GM19372 (cell line): Measurements from ENCODE around the gene PCBP3.

Experiments
- ATAC-seq: cut with Tn5 transposase; IDR thresholded peaks from one replicate; pipeline ENCODE4 v1.9.1; 2021; ENCODE audit warnings: mild to moderate bottlenecking, low read depth, moderate library complexity; ENCODE audit not compliant: unreplicated experiment

The PCBP3 gene

DNA sequence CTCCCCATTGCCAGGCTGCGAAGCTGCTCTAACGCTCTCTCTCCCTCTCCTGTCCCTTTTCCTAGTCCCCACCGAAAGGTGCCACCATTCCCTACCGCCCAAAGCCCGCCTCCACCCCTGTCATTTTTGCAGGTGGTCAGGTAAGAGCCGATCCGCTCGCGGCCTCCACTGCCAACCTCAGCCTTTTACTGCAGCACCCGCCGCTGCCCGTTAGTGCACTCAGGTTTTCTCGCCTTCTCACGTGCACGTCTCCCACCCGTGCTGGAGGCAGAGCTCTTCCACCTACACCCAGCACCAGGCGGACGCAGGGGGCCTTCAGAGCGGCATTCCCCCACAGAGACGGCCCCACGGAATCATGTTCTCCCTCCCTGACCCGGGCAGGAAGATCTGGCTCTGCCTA lies 270.4 kb downstream of the PCBP3 start:
- no peak for ATAC-seq

DNA sequence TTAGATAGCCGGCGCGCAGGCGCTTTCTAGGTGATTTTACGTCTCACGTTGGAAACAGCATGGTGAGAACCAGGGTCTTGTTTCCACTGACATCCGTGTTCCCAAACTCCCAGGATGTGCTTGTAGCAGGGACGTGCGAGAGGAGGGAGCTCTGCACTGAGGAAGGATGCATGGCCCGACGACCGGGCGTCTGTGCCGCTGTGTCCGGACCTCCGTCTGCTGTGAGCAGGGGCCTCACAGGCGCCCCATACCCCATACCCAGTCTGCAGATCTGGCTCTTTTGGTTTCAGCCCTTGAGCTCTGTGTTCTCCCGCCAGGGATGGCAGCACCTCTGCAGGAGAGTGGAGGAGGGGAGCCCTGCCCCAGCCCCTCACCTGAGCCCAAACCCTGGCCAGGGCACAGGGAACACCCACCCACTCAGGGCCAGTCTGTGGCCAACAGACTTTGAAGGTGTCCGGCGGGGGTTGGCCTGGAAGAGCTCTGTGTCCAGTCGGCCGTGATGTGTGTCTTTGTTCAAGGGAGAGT lies 270.9 kb downstream of the PCBP3 start:
- no peak for ATAC-seq

DNA sequence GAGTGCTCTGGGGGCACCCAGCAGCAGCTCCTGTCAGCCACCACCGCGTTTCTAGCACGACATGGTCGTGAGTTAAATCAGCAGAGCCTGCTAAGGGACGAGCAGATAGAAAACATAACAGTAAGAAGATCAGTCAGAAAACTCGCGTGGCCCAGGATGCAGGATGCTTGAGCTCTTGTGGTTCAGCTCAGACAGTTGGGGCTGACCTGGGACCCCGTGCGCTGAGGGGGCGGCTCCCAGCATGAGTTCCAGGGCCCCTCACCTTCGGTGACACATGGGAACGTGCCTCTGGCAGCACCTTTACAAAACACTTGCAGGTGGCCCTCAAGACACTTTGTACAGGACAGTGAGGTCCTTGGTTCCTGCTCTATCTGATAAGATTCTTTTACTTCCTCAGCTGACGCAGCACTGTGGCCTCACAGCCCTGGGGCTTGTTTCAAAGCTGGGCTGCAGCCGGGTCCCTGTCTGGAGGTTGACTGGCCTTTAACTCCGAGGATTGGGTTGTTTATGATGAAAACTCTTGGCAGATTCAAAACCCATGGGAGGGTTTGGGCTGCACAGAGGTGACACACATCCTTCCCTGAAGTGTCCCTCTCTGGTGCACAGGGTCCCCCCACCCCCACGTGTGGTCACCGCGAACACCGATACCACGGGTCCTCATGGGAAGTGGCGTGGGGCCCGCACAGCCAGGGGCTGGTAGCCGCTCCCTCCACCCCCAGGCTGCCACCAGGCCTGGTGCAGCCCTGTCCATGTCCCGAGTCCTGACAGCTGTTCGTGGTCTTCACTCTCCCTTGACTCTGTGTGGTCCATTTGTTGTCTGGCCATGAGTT lies 272.7 kb downstream of the PCBP3 start:
- ATAC-seq: no peak

DNA sequence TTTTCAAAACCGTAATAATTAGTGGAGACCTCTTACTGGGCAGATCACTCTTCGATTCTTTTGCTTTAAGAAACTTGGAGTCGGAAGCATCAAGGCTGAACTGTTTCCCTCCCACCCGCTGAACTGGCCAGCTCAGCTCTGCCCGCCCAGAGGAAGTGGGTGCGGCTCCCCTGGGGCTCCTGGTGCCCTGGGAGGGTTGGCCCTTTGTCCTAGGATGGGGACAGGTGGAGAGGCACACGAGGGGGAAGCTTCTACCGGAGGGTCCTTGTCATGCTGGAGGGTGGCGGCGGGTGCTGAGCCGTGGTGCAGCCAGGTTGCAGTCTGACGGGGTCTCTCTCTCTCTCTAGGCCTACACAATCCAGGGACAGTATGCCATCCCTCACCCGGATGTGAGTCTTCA lies 273.7 kb downstream of the PCBP3 start:
- no peak for ATAC-seq

DNA sequence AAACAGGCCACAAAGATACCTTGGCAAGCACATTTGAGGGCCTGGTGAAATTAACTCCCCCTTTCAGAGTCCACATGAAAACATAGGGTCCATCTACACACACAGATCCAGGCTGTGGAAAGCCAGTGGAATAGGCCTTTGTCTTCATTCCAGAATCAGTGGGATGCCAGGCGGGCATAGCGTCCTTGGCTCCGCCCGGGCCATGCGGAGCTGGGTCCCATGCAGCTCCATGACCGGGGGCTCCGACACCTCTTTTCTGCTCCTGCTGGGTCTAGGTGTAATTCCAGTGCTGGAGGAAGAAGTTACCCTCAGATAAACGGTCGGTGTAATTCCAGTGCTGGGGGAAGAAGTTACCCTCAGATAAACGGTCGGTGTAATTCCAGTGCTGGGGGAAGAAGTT lies 274.5 kb downstream of the PCBP3 start:
- ATAC-seq: no peak

DNA sequence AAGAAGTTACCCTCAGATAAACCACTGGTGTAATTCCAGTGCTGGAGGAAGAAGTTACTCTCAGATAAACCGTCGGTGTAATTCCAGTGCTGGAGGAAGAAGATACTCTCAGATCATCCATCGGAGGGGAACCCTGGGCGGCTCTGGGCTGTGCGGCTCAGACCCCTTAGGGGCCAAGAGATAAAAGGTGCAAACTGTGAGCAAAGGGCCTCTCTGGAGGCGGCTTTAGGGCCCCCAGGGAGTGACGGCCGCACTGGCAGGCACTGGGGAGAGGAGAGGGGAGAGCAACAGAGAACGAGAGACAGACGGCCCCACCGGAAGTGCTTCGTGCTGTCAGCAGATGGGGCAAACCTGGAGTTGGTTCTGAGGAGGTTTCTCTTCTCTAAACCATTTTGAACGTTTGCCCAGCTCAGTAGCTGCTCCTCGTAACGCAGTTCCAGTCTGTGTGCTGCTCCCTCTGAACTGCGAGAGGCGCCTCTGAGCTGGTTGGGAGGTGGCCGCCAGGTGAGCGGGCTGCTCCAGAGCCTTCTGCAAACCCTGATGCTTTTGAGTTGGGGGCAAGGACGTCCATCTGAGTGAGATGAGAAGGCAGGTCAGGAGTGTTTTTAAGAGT lies 275.4 kb downstream of the PCBP3 start:
- ATAC-seq: no peak

DNA sequence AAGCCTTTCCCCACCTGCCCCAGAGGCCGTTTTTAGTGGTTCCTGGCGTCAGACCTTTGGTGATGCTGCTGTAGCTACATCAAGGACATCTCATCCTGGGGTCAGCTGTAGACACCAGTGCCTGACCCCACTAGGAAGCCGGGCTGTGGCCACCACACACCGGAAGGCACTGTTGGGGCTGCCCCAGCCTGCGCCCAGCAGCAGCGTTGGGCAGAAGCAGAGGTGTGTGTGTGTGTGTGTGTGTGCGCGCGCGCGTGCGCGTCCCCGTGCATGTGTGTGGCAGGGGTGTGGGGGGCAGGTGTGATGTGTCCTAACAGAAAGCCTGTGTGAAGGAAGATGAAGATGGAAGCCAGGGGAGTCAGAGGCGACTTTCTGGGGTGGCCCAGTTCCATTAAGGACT lies 276.1 kb downstream of the PCBP3 start:
- ATAC-seq: no peak

DNA sequence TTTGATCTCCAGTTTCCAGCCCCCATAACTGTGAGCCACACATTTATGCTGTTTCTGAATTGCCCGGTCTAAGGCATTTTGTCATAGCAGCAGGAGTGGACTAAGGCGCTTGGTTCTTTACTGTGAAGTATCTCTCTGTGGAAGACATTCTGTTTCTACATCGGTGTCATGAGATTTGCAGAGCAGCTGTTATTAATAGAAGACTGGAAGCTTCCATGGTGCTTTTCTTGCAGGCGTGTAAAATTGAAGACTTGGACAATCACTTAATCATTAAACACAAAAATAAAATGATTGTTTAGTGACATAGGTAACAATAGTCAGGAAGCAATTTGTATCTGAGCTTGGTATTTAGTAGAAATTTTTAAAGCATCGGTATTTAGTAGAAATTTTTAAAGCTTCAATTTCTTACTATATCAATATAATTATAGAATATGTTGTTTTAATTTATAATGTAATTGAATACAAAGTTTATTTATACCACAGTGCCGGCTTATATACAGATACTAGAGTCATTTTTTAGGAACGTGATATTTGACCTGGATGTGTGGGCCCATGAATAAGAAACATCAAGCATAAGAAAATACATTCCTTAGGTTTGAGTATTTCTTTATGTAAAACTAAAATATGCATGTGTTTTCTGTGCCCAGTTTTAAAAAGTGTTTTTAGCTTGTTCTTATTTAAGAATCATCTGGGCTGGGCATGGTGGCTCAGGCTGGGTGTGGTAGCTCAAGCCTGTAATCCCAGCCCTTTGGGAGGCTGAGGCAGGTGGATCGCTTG lies 277.5 kb downstream of the PCBP3 start:
- ATAC-seq: no peak

DNA sequence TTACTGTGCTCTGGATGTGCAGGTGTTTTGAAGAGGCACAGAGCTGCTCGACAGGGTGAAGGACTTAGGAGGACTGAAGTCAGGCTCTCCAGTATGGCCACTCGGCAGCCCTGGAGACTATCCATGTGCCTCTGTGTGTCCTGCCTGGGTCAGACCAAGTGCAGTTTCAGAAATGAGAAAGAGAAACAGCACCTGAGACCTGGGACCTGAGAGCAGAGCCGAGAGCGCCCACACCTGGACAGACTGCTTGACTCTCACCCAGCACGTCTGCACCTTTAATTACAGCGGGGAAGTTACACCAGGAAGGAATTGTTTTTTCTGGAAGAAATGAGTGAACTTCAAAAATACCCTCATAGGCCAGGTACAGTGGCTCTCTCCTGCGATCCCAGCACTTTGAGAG lies 278.4 kb downstream of the PCBP3 start:
- no peak for ATAC-seq

DNA sequence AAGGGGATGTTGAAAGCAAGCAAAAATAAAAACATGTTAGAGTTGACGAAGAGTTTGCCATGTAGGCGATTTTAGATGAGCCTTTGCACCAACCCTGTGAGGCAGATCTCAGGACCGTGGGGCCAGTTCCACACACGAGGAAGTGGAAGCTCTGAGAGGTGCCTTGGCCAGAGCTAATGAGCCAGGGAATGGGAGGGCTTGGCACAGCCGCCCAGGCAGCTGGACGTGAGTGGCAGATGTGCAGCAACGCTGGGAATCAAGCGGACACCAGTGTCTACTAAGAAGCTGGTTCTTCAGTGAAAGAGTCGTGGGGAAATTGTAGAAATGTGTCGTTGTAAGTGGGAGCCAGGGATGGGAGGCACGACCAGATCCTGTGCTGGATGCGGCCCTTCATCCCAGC lies 279.1 kb downstream of the PCBP3 start:
- ATAC-seq: no peak

DNA sequence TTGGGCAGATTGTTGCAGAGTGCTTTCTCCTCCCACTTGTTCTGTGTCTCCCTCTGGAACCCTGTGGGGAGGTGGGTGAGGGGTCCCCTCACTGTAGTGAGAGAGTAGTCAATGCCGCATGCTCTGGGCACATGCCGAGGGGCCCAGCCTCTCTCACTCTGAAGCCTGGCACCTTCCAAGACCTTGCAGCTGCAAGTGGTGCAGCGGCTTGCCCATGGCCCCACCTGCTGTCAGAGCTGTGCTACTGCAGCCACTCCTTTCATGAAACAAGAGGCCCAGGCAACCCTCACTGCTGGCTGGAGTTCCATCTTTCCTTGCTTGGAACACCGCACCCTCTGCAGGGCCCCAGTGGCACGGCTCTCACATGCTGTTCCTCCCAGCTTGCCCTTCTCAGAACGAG lies 279.6 kb downstream of the PCBP3 start:
- ATAC-seq: no peak

DNA sequence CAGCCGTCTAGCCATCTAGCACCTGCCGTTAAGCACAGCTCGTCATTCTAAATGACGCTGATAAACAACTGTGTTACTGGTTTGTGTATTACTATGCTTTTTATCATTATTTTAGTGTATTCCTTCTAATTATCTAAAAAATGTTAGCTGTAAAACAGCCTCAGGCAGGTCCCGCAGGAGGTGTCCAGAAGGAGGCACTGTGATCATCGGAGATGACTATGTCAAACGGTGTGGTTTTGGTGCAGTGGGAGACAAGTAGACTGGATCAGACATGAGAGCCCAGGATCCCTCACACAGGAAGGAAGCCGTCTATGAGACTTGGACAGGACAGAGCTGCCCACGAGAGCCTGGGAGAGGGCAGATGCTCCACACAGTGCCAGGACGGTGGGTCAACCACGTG lies 282.8 kb downstream of the PCBP3 start:
- ATAC-seq: no peak

DNA sequence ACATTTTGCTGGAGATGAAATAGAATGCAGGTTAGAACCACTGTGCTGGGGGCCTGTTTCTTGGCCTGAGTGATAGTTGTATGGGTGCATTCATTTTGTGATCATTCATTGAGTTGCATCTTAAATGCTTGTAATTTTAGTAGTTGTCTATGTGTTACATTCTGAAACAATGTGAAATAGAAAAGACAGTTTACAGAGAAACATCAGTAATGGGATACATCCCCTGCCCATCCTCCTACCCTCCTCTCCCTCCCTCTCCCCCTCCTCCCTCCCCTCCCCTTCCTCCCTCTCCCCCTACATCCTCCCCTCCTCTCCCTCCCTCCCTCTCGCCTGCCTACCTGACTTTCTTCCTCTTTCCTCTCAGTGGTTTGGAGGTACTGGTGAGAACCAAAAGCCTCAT lies 283.5 kb downstream of the PCBP3 start:
- no peak for ATAC-seq

DNA sequence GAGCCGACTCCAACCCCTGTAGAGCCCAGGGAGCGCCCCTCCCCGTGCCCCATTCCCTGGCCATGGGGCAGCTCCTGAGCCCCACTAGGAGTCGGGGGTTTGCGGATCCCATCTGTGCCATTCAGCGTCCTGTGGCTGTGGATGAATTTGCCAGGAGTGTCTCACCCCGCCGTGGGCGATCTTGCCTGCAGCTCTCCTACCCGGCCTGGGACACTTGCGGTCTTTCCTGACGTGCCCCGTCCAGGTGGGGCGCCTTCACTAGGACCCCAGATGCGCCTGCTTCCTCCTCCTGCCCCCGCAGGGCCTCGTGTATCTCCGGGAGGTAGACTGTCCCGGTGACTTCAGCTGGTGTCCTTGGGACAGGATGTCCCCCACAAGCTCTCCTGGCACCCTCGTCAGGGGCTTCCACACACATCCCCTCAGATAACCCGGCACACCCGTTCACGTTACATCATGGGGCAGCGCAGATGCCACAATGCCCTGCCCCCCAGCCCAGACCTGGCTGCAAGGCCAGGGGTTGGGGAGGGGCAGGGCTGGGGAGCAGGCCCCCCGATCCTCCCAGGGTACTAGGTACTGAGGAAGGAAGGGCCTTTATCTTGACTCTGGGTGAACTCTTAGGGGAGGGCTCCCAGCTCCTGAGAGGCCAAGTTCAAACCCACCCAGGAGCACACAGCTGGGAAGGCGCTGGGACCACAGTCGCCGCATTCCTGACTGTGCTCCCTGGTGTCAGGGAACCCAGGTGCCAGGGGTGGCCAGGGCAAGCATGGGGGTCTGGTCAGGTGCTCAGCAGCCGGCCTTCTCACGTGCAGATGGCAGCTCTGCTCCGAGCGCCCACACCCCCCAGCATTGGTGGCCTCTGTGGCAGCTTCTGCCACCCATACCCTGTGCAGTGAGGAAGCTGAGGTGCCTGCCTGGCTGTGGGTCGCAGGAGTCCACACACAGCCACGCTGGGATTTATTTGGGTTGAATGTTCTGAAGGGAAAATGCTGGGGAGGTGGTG lies 284.6 kb downstream of the PCBP3 start:
- no peak for ATAC-seq

DNA sequence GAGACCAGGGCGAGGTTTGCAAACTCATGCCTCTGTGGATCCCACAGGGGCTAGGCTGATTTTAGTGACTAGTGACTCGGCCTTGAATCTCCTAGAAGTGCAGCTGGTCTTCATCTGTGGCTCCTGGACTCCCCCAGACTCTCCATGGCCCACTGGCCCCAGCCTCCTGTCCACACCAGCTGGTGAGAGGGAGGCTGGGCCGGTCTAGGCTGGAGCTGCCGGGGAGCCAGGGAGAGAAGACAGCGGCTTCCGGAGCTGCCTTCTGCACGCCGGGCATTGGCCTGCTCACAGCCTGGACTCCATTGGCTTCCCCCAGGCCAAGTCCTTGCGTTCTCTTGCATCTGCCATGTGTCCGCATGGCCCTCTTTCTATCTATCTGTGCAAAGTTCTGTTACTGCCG lies 285.9 kb downstream of the PCBP3 start:
- no peak for ATAC-seq

DNA sequence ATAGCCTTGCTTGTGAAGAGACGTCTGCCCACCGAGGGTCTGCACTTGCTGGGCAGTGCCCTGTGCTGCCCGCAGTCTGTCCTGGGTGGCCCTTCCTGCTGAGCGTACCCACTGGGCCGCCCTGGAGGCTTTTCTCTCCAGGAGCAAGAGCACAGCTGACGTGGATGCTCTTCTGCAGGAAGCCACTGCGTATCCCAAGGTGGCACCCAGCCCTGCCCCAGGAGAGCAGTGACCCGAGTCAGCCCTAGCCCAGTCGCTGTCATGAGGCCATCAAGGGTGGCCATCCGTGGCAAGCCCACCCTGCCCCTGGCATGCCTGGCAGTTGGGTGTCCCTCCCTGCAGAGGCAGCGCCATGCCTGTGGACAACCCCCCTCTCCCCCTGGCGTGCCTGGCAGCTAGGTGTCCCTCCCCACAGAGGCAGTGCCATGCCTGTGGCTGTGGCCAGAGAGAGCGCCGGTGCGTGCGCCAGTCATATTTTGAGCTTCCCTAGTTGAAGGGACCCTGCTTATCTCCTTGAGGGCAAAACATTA lies 286.8 kb downstream of the PCBP3 start:
- no peak for ATAC-seq

DNA sequence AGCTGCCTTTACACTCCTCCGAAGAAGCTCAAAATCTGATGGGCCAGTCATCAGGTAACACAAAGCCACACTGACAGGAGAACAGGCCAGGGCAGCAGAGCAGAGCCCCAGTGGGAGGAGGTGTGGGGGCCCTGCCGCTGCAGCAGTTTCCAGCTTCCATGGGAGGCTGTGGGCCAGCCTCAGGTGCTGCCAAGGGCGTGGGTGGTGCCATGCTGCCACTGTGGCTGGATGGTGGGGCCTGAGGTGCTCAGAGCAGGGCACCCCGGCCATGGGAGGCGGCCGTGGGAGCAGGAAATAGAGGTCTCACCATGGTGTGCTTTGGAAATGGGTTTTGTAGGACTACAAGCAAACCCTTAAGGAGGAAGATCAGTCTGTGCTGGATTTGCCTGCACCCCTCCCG lies 287.3 kb downstream of the PCBP3 start:
- no peak for ATAC-seq

DNA sequence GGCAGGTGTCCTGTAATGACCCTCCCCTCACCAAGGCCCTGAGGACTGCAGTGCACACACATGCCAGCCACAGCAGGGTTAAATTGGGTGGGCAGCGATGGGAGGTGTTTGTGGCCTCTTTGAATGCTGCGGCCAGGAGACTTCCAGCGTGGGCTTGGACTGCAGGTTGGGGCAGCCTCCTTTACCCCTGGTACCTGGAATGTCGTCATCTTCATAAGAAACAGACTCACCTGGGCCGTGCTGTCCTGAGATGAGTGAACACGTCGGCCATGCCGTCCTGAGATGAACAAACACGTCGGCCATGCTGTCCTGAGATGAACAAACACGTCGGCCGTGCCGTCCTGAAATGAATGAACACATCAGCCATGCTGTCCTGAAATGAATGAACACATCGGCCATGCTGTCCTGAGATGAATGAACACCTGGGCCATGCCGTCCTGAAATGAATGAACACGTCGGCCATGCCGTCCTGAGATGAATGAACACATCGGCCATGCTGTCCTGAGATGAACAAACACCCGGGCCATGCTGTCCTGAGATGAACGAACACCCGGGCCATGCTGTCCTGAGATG lies 288.0 kb downstream of the PCBP3 start:
- no peak for ATAC-seq

DNA sequence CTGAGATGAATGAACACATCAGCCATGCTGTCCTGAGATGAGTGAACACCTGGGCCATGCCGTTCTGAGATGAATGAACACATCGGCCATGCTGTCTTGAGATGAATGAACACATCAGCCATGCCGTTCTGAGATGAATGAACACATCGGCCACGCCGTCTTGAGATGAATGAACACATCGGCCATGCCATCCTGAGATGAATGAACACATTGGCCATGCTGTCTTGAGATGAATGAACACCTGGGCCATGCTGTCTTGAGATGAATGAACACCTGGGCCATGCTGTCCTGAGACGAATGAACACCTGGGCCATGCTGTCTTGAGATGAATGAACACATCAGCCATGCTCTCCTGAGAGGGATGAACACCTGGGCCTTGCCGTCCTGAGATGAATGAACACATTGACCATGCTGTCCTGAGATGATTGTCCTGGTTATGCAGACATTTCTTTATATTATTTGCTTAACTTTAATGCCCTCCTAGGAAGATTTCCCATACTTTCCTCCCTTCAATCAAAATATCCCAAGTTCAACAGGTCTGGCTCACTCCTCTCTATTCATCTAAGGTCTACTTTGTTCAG lies 289.5 kb downstream of the PCBP3 start:
- no peak for ATAC-seq
